Activated CD4-positive, alpha-beta memory T cell treated with anti-CD3 and anti-CD28 coated beads, Interleukin-2, amount 10 ng/mL, durations not matched to agents 7 days and 5 days (primary cell): ENCODE results near the gene KCNN3. TPM values are rescaled to one million over a fixed set of nuclear protein-coding genes. Genes with fewer than 3 reads are reported as not detected.
"Not testable (repeated sequence)": the region's sequence is repeated elsewhere in the genome, so short reads cannot be mapped to it uniquely, and the experiment has no call there.

Source experiments
- CTCF ChIA-PET: fragments of 350-600 bp; sonication (Branson Sonifier 250); formaldehyde crosslinking; loops from one replicate; lab custom pipeline; 2021; ENCODE audit warnings: antibody characterized with exemption, inconsistent platforms; lab: Charles Lee
- POLR2A ChIA-PET: fragments of 350-600 bp; sonication (Branson Sonifier 250); formaldehyde crosslinking; loops from one replicate; lab custom pipeline; 2021; ENCODE audit warnings: antibody characterized with exemption; lab: Charles Lee
- DNase-seq: peaks from one replicate; pipeline ENCODE4 v3.0.0-alpha.2; 2020
- H3K27ac Mint-ChIP-seq: one replicate; pipeline ENCODE4 v1.8.0; 2021; ENCODE audit warnings: mild to moderate bottlenecking, mixed read lengths
- H3K27me3 Mint-ChIP-seq: one replicate; pipeline ENCODE4 v1.8.0; 2021; ENCODE audit warnings: mixed read lengths
- H3K36me3 Mint-ChIP-seq: one replicate; pipeline ENCODE4 v1.8.0; 2021; ENCODE audit warnings: low read depth, mixed read lengths
- H3K4me1 Mint-ChIP-seq: one replicate; pipeline ENCODE4 v1.8.0; 2021; ENCODE audit warnings: mixed read lengths
- H3K4me3 Mint-ChIP-seq: one replicate; pipeline ENCODE4 v1.8.0; 2021; ENCODE audit warnings: mild to moderate bottlenecking, mixed read lengths
- H3K9me3 Mint-ChIP-seq: one replicate; pipeline ENCODE4 v1.8.0; 2021; ENCODE audit warnings: mixed read lengths
- total RNA-seq, 2 experiments: library from RNA; stranded (reverse); gene quantifications; one replicate each; pipeline ENCODE4 v1.2.3, GENCODE V29; 2021

The KCNN3 gene
- total RNA-seq, result under 1 TPM in 1 of 2 experiments, not detected in 1; 0.10 TPM

GRCh38 chr1:154870115-154870571, at the start of gene KCNN3:
Gene KCNN3, minus strand, starts transcription at chr1:154870281. Its CDS starts 317 bp downstream, at chr1:154869964.
- ChIA-PET CTCF (interaction anchor here (1.0 to 1.4 kb wide), 3 partner anchors 8 to 310 kb away, joined by 3 to 8 read pairs (median 3); no protein-coding TSS in a partner anchor), POLR2A (interaction anchor here (1.6 kb wide), 1 partner anchor 66 kb away, joined by 4 read pairs; the partner anchor contains the start of gene PMVK)
- DNase-seq, result peak; percentile 75
- H3K36me3 Mint-ChIP-seq, result no peaks in the 10 kb centered on the region
- H3K4me3 Mint-ChIP-seq, result no peak within 1 kb of the TSS
- no peaks in the 10 kb centered on the region for H3K9me3 Mint-ChIP-seq
- H3K27ac Mint-ChIP-seq, result no peak within 1 kb of the TSS
- peaks cover 25% of the 10 kb centered on the region for H3K4me1 Mint-ChIP-seq
- H3K27me3 Mint-ChIP-seq, result peaks cover 63% of the 10 kb centered on the region

- no peaks in the 10 kb centered on the region for H3K27me3 Mint-ChIP-seq
- no peak for DNase-seq
- peaks cover 18% of the 10 kb centered on the region for H3K36me3 Mint-ChIP-seq
- no peak overlapping the region for H3K4me3 Mint-ChIP-seq
- POLR2A ChIA-PET, result interaction anchor here (0.8 kb wide), 1 partner anchor 23 kb away, joined by 3 read pairs; the partner anchor contains the start of gene PMVK
- CTCF ChIA-PET, result interaction anchor here (0.9 to 1.1 kb wide), 2 partner anchors 28 to 35 kb away, joined by 5 read pairs; no protein-coding TSS in a partner anchor
- H3K4me1 Mint-ChIP-seq, result no peaks in the 10 kb centered on the region
- peaks cover 3% of the 10 kb centered on the region for H3K9me3 Mint-ChIP-seq
- no peak overlapping the region for H3K27ac Mint-ChIP-seq
These were observed 43.2 kb upstream of the KCNN3 start for GRCh38 chr1:154913273-154913672.

GRCh38 chr1:154912755-154913154, 42.7 kb upstream of the KCNN3 start:
- H3K27me3 Mint-ChIP-seq, result no peaks in the 10 kb centered on the region
- H3K9me3 Mint-ChIP-seq, result peaks cover 3% of the 10 kb centered on the region
- POLR2A ChIA-PET, result interaction anchor here (0.8 kb wide), 1 partner anchor 23 kb away, joined by 3 read pairs; the partner anchor contains the start of gene PMVK
- H3K4me3 Mint-ChIP-seq, result no peak overlapping the region
- H3K4me1 Mint-ChIP-seq, result no peaks in the 10 kb centered on the region
- H3K27ac Mint-ChIP-seq, result no peak overlapping the region
- no peak for DNase-seq
- H3K36me3 Mint-ChIP-seq, result peaks cover 18% of the 10 kb centered on the region
- CTCF ChIA-PET, result interaction anchor here (0.9 to 1.1 kb wide), 2 partner anchors 27 to 34 kb away, joined by 5 read pairs; no protein-coding TSS in a partner anchor

GRCh38 chr1:154911691-154912550, 41.8 kb upstream of the KCNN3 start:
- ChIA-PET POLR2A (no interaction called here), CTCF (interaction anchor here (1.1 kb wide), 1 partner anchor 33 kb away, joined by 5 read pairs; no protein-coding TSS in a partner anchor)
- Mint-ChIP-seq H3K4me1 (no peaks in the 10 kb centered on the region), H3K27ac (no peak overlapping the region), H3K36me3 (peaks cover 13% of the 10 kb centered on the region), H3K9me3 (peaks cover 3% of the 10 kb centered on the region), H3K27me3 (no peaks in the 10 kb centered on the region), H3K4me3 (no peak overlapping the region)
- no peak for DNase-seq

GRCh38 chr1:154910851-154911250, 40.8 kb upstream of the KCNN3 start:
- Mint-ChIP-seq H3K9me3 (no peaks in the 10 kb centered on the region), H3K27me3 (no peaks in the 10 kb centered on the region), H3K27ac (no peak overlapping the region), H3K4me1 (no peaks in the 10 kb centered on the region), H3K36me3 (peaks cover 5% of the 10 kb centered on the region), H3K4me3 (no peak overlapping the region)
- DNase-seq, result no peak
- POLR2A ChIA-PET, result no interaction called here
- CTCF ChIA-PET, result no interaction called here

GRCh38 chr1:154908937-154909336, 38.9 kb upstream of the KCNN3 start:
- no peaks in the 10 kb centered on the region for H3K27me3 Mint-ChIP-seq
- POLR2A ChIA-PET, result no interaction called here
- CTCF ChIA-PET, result no interaction called here
- H3K27ac Mint-ChIP-seq, result no peak overlapping the region
- no peaks in the 10 kb centered on the region for H3K36me3 Mint-ChIP-seq
- H3K9me3 Mint-ChIP-seq, result no peaks in the 10 kb centered on the region
- no peak for DNase-seq
- no peak overlapping the region for H3K4me3 Mint-ChIP-seq
- H3K4me1 Mint-ChIP-seq, result no peaks in the 10 kb centered on the region

GRCh38 chr1:154908129-154908528, 38.0 kb upstream of the KCNN3 start:
- H3K27ac Mint-ChIP-seq, H3K27me3 Mint-ChIP-seq, H3K9me3 Mint-ChIP-seq, H3K4me3 Mint-ChIP-seq, H3K4me1 Mint-ChIP-seq, DNase-seq, CTCF ChIA-PET, H3K36me3 Mint-ChIP-seq, POLR2A ChIA-PET: not testable (repeated sequence)

GRCh38 chr1:154906621-154907081, 36.6 kb upstream of the KCNN3 start:
- ChIA-PET CTCF (interaction anchor here (0.7 to 1.2 kb wide), 5 partner anchors 15 to 360 kb away, joined by 3 to 4 read pairs (median 3); partner anchors contain the start of gene FLAD1), POLR2A (interaction anchor here (1.1 kb wide), 1 partner anchor 15 kb away, joined by 3 read pairs; no protein-coding TSS in a partner anchor)
- Mint-ChIP-seq H3K36me3 (no peaks in the 10 kb centered on the region), H3K27ac (no peak overlapping the region), H3K27me3 (no peaks in the 10 kb centered on the region), H3K4me1 (no peaks in the 10 kb centered on the region), H3K4me3 (no peak overlapping the region), H3K9me3 (no peaks in the 10 kb centered on the region)
- no peak for DNase-seq

- no peak overlapping the region for H3K27ac Mint-ChIP-seq
- no peaks in the 10 kb centered on the region for H3K27me3 Mint-ChIP-seq
- H3K4me1 Mint-ChIP-seq, result no peaks in the 10 kb centered on the region
- ChIA-PET CTCF (interaction anchor here (0.6 to 1.8 kb wide), 2 partner anchors 41 to 211 kb away, joined by 3 to 5 read pairs; no protein-coding TSS in a partner anchor), POLR2A (no interaction called here)
- no peak overlapping the region for H3K4me3 Mint-ChIP-seq
- H3K9me3 Mint-ChIP-seq, result no peaks in the 10 kb centered on the region
- H3K36me3 Mint-ChIP-seq, result no peaks in the 10 kb centered on the region
- no peak for DNase-seq
These were observed 33.0 kb upstream of the KCNN3 start for GRCh38 chr1:154902938-154903566.

GRCh38 chr1:154901591-154901990, 31.5 kb upstream of the KCNN3 start:
- no peak for DNase-seq
- Mint-ChIP-seq H3K36me3 (no peaks in the 10 kb centered on the region), H3K9me3 (no peaks in the 10 kb centered on the region), H3K27ac (no peak overlapping the region), H3K27me3 (no peaks in the 10 kb centered on the region), H3K4me1 (no peaks in the 10 kb centered on the region), H3K4me3 (no peak overlapping the region)
- ChIA-PET POLR2A (interaction anchor here (0.6 kb wide), 1 partner anchor 28 kb away, joined by 3 read pairs; no protein-coding TSS in a partner anchor), CTCF (no interaction called here)

- no peak for DNase-seq
- no peaks in the 10 kb centered on the region for H3K4me1 Mint-ChIP-seq
- no peak overlapping the region for H3K4me3 Mint-ChIP-seq
- H3K36me3 Mint-ChIP-seq, result no peaks in the 10 kb centered on the region
- H3K27ac Mint-ChIP-seq, result no peak overlapping the region
- ChIA-PET CTCF (no interaction called here), POLR2A (no interaction called here)
- no peaks in the 10 kb centered on the region for H3K27me3 Mint-ChIP-seq
- H3K9me3 Mint-ChIP-seq, result no peaks in the 10 kb centered on the region
These were observed 29.0 kb upstream of the KCNN3 start for GRCh38 chr1:154899041-154899440.

- POLR2A ChIA-PET, result no interaction called here
- CTCF ChIA-PET, result no interaction called here
These were observed 26.7 kb upstream of the KCNN3 start for GRCh38 chr1:154896771-154897286.

More at GRCh38 chr1:154896771-154897286, 26.7 kb upstream of the KCNN3 start:
- H3K9me3 Mint-ChIP-seq, result no peaks in the 10 kb centered on the region
- H3K27ac Mint-ChIP-seq, result no peak overlapping the region
- H3K4me3 Mint-ChIP-seq, result no peak overlapping the region
- H3K27me3 Mint-ChIP-seq, result peaks cover 1% of the 10 kb centered on the region
- no peaks in the 10 kb centered on the region for H3K36me3 Mint-ChIP-seq
- H3K4me1 Mint-ChIP-seq, result no peaks in the 10 kb centered on the region
- DNase-seq, result no peak
